Parathyroid adenoma (tissue), 2 donors: ENCODE data around the gene DIP2C.

Experiments used
- H2AFZ ChIP-seq: fragments of 300-600 bp; sonication (generic); one replicate; pipeline ENCODE4 v1.7.0; 2017; ENCODE audit warnings: antibody characterized with exemption, mild to moderate bottlenecking
- H3K27ac ChIP-seq: fragments of 300-600 bp; sonication (generic); one replicate; pipeline ENCODE4 v1.7.0; 2017
- H3K27me3 ChIP-seq: fragments of 300-600 bp; sonication (generic); one replicate; pipeline ENCODE4 v1.7.0; 2017; ENCODE audit warnings: low read length; ENCODE audit not compliant: control insufficient read depth, insufficient read depth
- H3K36me3 ChIP-seq: fragments of 300-600 bp; sonication (generic); one replicate; pipeline ENCODE4 v1.7.0; 2017; ENCODE audit warnings: low read length; ENCODE audit not compliant: control insufficient read depth, insufficient read depth
- H3K4me1 ChIP-seq: fragments of 300-600 bp; sonication (generic); one replicate; pipeline ENCODE4 v1.7.0; 2017; ENCODE audit warnings: control low read depth
- H3K4me2 ChIP-seq: fragments of 300-600 bp; sonication (generic); one replicate; pipeline ENCODE4 v1.7.0; 2017; ENCODE audit warnings: low read length
- H3K4me3 ChIP-seq: fragments of 300-600 bp; sonication (generic); one replicate; pipeline ENCODE4 v1.7.0; 2017; ENCODE audit warnings: low read depth, low read length
- H3K79me2 ChIP-seq: fragments of 300-600 bp; sonication (generic); one replicate; pipeline ENCODE4 v1.7.0; 2017; ENCODE audit warnings: control low read depth
- H3K9ac ChIP-seq: fragments of 300-600 bp; sonication (generic); one replicate; pipeline ENCODE4 v1.7.0; 2017; ENCODE audit warnings: mild to moderate bottlenecking
- H3K9me3 ChIP-seq: fragments of 300-600 bp; sonication (generic); one replicate; pipeline ENCODE4 v1.7.0; 2017; ENCODE audit warnings: low read length; ENCODE audit not compliant: control insufficient read depth
- CTCF ChIP-seq: fragments of 300-600 bp; sonication (generic); IDR thresholded peaks from one replicate; pipeline ENCODE4 v1.7.0; 2017; ENCODE audit warnings: antibody characterized with exemption, mild to moderate bottlenecking
- donor health status: primary hyperparathyroidism.

The DIP2C gene

DNA sequence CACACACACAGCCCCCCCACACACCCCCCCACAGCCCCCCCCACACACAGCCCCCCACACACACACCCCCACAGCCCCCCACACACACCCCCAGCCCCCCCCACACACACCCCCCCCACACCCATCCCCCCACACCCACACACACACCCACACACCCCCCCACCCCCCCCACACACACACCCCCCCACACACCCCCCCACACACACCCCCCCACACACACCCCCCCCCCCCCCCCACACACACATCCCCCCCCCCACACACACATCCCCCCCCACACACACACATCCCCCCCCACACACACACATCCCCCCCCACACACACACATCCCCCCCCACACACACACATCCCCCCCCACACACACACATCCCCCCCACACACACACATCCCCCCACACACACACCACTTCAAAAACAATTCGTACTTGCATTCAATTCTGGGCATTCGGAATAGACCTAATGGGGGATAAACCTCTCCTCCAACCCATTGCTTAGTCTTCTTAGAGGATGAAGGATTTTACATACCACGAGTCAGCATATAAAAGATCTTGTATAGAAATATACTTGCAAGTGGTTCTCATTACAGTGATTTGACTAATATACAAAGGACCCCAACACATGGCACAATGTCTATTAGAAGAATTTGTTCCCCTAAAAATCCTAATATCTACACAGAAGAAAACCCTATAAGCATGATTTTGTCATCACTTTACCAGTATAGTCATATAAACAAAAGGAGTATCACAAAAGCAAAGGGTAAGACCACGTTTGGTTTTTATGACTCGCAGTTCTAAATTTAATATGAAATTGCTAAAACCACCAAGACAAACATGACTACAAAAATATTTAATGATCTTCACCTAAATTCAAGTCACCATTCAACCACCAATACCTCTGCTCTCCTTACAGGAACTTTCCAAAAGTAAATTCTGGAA, 80.9 kb downstream of the DIP2C start:
- no peaks in the 10 kb centered on the region for H3K36me3 ChIP-seq
- TF ChIP-seq CTCF = no peak
- no peak overlapping the region for H3K27ac ChIP-seq

DNA sequence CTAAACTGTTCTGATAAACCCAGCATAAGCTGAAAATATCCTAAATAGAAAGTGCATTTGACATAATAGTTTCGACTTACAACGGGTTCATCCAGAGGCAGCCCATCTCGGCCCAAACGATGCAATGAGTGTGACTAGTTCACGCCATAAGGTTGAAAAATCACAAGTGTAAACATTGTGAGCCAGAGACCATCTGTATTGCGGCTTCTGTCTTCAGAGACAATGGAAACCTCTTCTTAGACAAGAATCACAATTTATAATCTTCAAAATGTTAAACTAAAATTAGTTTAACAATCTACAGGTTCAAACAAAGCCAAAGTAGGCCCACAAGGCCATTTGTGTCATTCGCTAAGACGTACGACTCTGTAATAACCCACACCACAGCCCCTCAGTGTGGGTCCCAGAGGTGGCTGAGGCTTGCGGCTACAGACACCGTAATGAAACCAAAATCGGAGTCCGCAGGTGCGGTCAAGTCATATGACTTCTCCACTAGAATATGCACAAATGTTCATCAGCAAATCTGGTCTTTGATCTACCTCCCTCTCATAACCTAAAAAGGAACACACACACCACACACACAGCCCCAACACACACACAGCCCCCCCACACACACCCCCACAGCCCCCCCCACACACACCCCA, 81.8 kb downstream of the DIP2C start:
- no peaks in the 10 kb centered on the region for H3K36me3 ChIP-seq
- no peak overlapping the region for H3K4me2 ChIP-seq
- H3K4me3 ChIP-seq = no peak overlapping the region
- H3K79me2 ChIP-seq = peaks cover 18% of the 10 kb centered on the region
- H3K27me3 ChIP-seq = no peaks in the 10 kb centered on the region
- H3K4me1 ChIP-seq = peaks cover 18% of the 10 kb centered on the region
- no peaks in the 10 kb centered on the region for H3K9me3 ChIP-seq
- H2AFZ ChIP-seq = no peak overlapping the region
- no peak overlapping the region for H3K27ac ChIP-seq
- H3K9ac ChIP-seq = no peak overlapping the region
- TF ChIP-seq CTCF = no peak

More for the DNA sequence above, 80.9 kb downstream of the DIP2C start:
- Histone ChIP-seq H2AFZ (no peak overlapping the region), H3K4me3 (no peak overlapping the region), H3K4me2 (no peak overlapping the region), H3K27me3 (no peaks in the 10 kb centered on the region), H3K4me1 (peaks cover 27% of the 10 kb centered on the region), H3K9me3 (no peaks in the 10 kb centered on the region), H3K9ac (no peak overlapping the region), H3K79me2 (peaks cover 17% of the 10 kb centered on the region)

DNA sequence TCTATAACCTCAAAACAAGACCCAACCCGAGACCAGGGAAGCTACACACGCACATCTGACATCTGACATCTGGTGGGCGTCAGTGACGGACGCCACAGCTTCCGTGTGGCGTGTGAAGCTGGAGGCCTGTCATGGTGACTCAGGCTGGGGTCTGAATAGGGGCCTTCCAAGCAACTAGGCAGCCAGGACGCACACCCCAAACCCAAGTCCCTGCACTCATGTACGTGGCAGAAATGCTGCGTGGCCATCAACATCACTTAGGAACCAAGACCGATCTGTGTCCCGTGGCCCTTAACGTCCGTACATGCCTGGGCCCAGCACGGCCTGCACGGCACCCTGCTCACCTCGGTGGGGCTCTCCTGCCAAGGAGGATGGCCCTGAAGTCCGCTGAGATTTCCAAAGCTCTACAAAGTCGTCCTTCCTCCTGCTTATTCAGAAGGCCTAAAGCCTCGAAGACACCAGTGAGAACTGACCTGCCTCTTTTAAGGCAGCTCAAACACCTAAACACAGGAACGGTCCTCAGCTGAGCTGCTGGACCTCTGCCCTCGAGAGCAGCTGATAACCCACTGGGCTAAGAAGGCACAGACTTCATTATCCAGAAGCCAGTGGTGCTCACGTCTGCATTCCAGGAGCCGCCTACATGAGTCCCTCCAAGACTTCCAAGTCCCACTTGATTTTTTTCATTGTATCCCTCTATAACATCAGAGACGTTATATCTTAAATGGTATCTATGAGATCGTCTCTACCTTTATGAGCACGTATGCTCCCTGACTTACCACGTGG, 82.5 kb downstream of the DIP2C start:
- Histone ChIP-seq H3K27me3 (no peaks in the 10 kb centered on the region), H3K4me3 (no peak overlapping the region), H3K4me1 (peaks cover 11% of the 10 kb centered on the region), H3K36me3 (no peaks in the 10 kb centered on the region), H3K27ac (no peak overlapping the region), H2AFZ (no peak overlapping the region), H3K79me2 (peaks cover 21% of the 10 kb centered on the region), H3K9ac (no peak overlapping the region), H3K4me2 (no peak overlapping the region), H3K9me3 (no peaks in the 10 kb centered on the region)
- TF ChIP-seq CTCF = no peak

GRCh38 chr10:605632-606325, 83.7 kb downstream of the DIP2C start:
- H3K9ac ChIP-seq = no peak overlapping the region
- H3K4me1 ChIP-seq = peaks cover 6% of the 10 kb centered on the region
- H3K4me3 ChIP-seq = no peak overlapping the region
- H2AFZ ChIP-seq = no peak overlapping the region
- no peaks in the 10 kb centered on the region for H3K9me3 ChIP-seq
- no peak overlapping the region for H3K27ac ChIP-seq
- TF ChIP-seq CTCF = no peak
- peaks cover 26% of the 10 kb centered on the region for H3K79me2 ChIP-seq
- no peak overlapping the region for H3K4me2 ChIP-seq
- no peaks in the 10 kb centered on the region for H3K27me3 ChIP-seq
- H3K36me3 ChIP-seq = no peaks in the 10 kb centered on the region
